GM21528 (cell line): Measurements from ENCODE around the gene NEDD4L.

Experiments used
- ATAC-seq: cut with Tn5 transposase; IDR thresholded peaks from one replicate; pipeline ENCODE4 v1.9.1; 2021; ENCODE audit warnings: mild to moderate bottlenecking, moderate library complexity; ENCODE audit not compliant: unreplicated experiment, low FRiP score

The NEDD4L gene

DNA sequence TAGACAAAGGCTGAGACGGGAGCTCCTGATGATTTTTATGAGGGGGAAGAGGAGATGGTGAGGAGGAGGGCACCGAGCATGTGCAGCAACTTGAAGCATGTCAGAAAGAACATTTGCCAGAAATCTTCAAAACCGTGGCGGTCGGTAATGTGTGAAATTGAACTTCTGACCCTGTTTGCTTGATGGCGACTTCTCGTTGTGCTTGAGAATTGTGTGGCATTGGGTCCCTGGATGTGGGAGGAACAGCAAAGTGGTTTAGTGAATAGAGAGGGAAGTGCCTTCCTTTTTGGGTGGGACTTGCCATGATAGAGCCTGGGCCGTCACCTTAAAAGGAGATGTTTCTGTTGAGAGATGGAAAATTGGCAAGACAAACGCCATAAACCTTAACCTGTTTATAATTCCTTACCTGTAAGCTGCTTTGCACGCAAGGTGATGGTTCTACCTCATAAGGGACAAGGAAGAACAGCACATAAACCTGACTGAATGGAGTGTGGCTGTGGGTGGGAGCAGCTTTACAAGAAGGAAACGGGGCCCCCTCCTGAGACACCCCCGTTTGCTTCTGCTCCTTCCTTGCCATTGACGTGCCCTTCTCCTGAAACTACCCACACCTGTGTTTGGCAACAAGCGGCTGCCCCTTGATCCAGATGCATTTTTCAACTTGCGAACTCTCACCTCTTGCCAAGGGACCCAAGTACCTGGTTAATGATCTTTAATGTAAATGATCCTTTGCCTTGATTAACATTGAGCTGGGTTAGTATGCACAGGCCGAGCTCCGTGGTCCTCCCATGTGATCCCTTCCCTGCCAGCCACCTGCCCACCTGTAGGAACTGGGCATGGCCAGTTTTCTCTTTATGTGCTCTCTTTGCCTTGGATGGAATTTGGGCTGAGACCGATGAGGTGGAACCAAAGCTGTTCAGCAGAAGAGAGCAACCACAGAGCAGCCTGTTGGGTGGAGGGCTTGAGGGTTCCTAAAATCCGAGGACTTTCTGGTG, 153.2 kb downstream of the NEDD4L start:
- no peak for ATAC-seq

DNA sequence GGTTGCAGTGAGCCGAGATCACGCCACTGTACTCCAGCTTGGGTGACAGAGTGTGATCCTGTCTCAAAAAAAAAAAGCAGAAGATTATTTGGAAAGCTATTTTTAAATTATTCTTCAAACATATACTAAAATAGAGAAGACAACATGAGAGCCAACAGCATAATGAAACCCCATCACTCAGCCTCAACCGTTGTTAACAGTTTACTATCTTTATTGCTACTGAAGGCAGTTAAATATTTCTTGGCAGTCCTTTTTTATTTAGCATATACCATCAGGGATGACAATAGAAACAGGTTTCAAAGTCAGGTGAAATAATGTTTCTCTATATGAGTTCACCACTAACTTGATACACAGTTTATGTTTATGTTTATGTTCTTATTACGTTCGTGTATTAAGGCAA, 157.2 kb downstream of the NEDD4L start:
- no peak for ATAC-seq

DNA sequence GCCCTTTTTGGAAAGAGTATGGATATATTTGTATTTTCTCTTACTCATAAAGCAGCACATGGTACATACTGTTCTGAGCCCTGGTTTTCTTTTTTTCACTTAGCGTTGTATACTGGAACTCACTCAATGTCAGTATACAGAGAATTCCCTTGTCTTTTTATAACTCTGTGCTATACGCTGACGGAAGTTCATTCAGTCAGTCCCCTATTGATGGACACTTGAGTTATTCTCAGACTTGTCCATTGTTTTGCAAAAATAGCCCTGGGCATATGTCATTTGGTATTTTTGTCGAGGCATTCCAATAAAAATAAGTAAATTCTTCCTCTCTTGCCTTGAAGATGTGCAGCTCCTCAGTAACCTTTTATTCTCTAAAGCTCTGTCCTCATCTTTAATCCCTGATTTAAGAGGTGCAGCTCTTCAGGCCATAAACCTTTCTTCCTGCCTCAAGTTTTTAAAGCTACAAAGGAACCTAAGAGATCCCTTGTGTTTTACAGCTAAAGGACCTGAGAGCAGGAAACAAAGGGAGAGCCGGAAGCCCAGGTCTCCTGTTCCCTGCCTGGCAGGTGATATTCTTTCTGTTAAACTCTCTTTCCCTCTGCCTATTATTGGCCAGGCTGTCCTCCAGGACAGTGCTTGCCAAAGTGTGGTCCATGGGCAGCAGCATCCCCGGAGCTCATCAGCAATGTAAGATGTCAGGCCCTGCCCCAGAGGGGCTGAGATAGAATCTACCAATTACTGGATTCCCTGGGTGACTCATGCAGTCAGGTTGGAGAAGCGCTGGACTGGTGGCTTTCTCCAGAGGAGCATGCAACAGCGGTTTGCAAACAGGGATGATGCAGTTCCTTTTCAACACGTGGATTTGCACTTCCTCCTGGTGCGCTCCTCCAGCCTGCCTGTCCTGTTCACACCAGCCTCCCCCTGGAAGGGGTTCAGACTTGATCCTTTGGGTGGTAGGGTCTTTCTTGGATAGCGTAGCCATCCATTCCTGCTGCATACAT, 158.0 kb downstream of the NEDD4L start:
- no peak for ATAC-seq

DNA sequence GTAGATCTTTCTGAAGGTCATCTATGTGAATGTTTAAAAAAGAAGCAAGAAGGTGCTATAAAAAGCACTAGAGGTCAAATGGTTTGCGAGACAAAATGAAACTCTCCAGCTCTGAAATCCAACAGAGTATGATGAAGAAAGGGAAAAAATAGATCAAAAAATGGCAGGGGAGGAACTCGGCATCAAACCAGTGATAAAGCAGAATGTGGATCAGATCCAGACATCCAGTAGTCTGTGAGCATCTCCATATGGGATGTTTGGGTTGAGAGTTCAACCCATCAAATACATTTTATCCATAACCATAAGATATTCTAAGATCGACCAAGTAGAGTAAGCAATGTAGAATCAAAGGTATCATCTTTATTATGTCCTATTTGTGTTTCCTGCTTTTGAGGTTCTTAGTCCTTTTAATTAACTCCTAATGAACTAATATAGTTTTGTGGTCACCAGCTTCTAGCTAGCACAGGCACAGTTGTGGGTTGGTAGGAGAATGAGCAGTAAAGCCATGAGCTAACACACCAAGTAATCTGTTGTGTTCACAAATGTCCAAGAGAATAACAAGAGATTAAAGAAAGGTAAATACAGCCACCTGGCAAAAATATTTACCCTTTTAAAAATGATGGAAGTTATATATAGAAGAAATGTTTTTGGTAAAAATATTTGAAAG, 160.9 kb downstream of the NEDD4L start:
- ATAC-seq: no peak

GRCh38 chr18:58205443-58206160, 161.6 kb downstream of the NEDD4L start:
- ATAC-seq: no peak

- no peak for ATAC-seq
These were observed 163.6 kb downstream of the NEDD4L start for GRCh38 chr18:58207520-58208152.

GRCh38 chr18:58208207-58208932, 164.3 kb downstream of the NEDD4L start:
- ATAC-seq: no peak

DNA sequence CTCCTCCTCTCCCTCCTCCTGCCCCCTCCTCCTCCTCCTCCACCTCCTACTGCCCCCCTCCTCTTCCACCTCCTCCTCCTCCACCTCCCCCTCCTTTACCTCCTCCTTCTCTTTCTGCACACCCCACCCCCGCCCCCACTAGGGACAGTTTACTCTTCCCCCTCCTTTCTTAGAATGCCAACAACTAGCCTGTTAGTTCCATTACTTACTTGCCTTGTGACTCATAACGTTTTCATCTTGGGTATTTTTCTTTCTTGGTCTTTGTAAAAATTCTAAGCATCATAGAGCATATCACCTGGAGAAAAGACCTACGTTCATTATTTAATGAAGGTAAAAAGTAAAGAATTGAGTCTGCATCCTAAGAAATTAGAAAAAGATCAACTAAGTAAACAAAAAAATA, 165.3 kb downstream of the NEDD4L start:
- no peak for ATAC-seq

- ATAC-seq: no peak
These were observed 167.5 kb downstream of the NEDD4L start for GRCh38 chr18:58211510-58211909.

DNA sequence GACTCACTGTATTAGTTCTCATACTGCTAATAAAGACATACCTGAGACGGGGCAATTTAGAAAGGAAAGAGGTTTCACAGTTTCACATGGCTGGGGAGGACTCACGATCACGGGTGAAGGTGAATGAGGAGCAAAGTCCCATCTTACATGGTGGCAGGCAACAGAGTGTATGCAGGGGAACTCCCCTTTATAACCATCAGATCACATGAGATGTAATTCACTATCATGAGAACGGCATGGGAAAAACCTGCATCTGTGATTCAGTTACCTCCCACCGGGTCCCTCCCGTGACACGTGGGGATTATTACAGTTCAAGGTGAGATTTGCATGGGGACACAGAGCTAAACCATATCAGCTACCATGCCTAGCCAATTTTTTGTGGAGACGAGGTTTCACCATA, 168.2 kb downstream of the NEDD4L start:
- no peak for ATAC-seq

DNA sequence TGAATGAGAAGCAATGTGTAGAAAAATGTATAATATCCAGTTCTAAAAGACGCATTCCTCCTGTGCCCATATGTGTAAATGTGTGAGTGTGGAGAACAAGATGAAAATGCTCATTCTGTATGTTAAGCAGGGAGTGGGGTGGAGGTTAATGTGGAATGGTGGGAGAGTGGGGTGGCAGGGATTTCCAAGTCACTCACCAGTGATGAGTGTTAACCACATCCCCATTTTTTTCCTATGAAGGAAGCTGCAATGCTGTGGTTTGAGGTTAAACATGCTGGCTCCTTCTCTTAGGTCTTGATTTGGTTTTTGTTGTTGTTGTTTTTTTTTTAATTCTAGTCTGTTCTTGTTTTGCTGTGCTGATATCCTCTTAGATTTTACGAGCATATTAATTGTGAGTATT, 169.4 kb downstream of the NEDD4L start:
- no peak for ATAC-seq

- no peak for ATAC-seq
These were observed 171.0 kb downstream of the NEDD4L start for GRCh38 chr18:58215011-58215410.

DNA sequence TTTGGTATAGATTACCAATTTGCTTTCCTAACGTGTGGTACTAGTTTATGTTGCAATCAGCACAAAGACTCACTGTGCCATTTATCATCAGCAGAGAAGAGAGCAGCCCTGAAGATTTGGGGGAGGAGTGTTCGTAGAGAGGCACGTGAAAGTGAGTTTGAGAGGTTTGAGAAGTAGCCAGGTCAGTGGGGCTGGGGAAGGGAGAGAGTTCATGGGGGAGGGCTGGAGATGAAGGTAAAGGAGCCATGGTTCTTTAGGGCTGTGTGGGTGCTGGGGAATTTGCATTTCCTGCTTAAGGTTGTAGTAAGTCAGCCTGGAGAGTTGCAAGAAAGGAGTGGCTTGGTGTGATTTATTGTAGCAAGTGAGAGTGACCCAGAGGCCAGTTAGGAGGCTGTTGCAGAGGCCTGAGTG, 172.1 kb downstream of the NEDD4L start:
- ATAC-seq: no peak

- no peak for ATAC-seq
These were observed 173.0 kb downstream of the NEDD4L start for GRCh38 chr18:58217052-58217451.

GRCh38 chr18:58218117-58218516, 174.1 kb downstream of the NEDD4L start:
- ATAC-seq: no peak

DNA sequence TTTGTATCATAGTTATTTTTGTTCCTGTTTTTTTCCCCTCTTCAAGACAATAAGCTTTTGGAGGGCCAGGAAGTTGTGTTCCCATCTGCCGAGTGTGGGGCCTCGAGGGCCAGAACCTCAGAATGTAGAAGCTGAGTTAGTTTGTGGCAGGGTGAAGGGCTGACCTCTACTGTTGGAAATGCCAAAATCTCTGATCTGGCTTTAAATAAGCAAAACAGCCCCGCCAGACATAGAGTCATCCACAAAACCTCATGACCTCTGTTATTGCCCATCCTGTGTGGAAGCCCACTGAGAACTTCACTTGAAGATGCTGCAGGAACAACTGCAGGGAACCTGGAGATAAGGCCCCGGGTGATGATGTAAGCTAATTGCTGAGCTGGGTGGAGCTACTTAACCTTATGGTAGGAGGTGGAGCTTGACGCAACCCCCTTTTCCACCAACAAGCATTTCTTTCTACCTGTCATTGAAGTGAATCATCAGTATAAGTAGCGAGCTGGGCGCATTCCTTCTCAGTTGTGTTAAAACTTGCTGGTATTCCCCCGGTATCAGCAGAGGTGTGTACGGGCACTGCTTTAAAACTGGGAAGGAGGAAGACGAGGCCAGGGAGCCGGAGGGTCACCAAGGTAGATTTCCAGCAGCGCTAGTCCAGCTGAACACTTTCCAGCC, 177.2 kb downstream of the NEDD4L start:
- no peak for ATAC-seq

- no peak for ATAC-seq
These were observed 178.6 kb downstream of the NEDD4L start for GRCh38 chr18:58222432-58223125.
